ENCODE results near the gene SMU1. TPM values are rescaled to one million over a fixed set of nuclear protein-coding genes. Genes with fewer than 3 reads are reported as not detected.

The SMU1 gene
- total RNA-seq, 4 donors from 2014 or later = 7.2 to 14.6 (median 10.4) TPM

- no peaks in the 10 kb centered on the region for H3K27me3 ChIP-seq
- H3K4me1 ChIP-seq = no peaks in the 10 kb centered on the region
- TF ChIP-seq, protein P1, sequence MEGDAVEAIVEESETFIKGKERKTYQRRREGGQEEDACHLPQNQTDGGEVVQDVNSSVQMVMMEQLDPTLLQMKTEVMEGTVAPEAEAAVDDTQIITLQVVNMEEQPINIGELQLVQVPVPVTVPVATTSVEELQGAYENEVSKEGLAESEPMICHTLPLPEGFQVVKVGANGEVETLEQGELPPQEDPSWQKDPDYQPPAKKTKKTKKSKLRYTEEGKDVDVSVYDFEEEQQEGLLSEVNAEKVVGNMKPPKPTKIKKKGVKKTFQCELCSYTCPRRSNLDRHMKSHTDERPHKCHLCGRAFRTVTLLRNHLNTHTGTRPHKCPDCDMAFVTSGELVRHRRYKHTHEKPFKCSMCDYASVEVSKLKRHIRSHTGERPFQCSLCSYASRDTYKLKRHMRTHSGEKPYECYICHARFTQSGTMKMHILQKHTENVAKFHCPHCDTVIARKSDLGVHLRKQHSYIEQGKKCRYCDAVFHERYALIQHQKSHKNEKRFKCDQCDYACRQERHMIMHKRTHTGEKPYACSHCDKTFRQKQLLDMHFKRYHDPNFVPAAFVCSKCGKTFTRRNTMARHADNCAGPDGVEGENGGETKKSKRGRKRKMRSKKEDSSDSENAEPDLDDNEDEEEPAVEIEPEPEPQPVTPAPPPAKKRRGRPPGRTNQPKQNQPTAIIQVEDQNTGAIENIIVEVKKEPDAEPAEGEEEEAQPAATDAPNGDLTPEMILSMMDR (IDR thresholded peaks at IDR 0.05) = no peak
- TF ChIP-seq POLR2AphosphoS5 (IDR thresholded peaks at IDR 0.05) (no peak), EP300 (IDR thresholded peaks at IDR 0.05; ENCODE audit: low read depth) (no peak), POLR2A (IDR thresholded peaks at IDR 0.05) (no peak)
- WGBS, 2 donors (ENCODE audit: low coverage in 1 of 2) = 91 to 93% methylated on average over 3 to 4 of the region's 4 CpGs
- peaks cover 0 to 67% (median 22%) of the 10 kb centered on the region in 4 donors for H3K36me3 ChIP-seq
- no peak for DNase-seq
- in situ Hi-C loops (cut with MboI; ENCODE audit: low pct_ligation_motif_present in 1 of 4, low pct_unique_long_range_greater_than_20kb in 1 of 4, low sequenced_read_pairs in 3 of 4) (no loop called here), intact Hi-C loops (cut with DNase I; ENCODE audit: low total_unique reads) (no loop called here)
- no peak overlapping the region for H3K4me3 ChIP-seq
- H3K9me3 ChIP-seq = no peaks in the 10 kb centered on the region
- no peak overlapping the region for H3K27ac ChIP-seq
Measured at GRCh38 chr9:33051144-33051543, 25.3 kb downstream of the SMU1 start.

GRCh38 chr9:33049680-33050361, 26.7 kb downstream of the SMU1 start:
- H3K27ac ChIP-seq = no peak overlapping the region
- WGBS, 2 donors (ENCODE audit: low coverage in 1 of 2) = 100% methylated on average over 2 of the region's 2 CpGs; no CpG with 5 or more reads in 1 of the 2 donors
- H3K4me1 ChIP-seq = peaks cover 0 to 2% (median 0%) of the 10 kb centered on the region in 4 donors
- no peak overlapping the region for H3K4me3 ChIP-seq
- H3K9me3 ChIP-seq = no peaks in the 10 kb centered on the region
- H3K27me3 ChIP-seq = no peaks in the 10 kb centered on the region
- TF ChIP-seq POLR2A (IDR thresholded peaks at IDR 0.05) (no peak), EP300 (IDR thresholded peaks at IDR 0.05; ENCODE audit: low read depth) (no peak), POLR2AphosphoS5 (IDR thresholded peaks at IDR 0.05) (no peak)
- TF ChIP-seq, protein P1 (IDR thresholded peaks at IDR 0.05) = no peak
- H3K36me3 ChIP-seq = peaks cover 0 to 57% (median 16%) of the 10 kb centered on the region in 4 donors
- in situ Hi-C loops (cut with MboI; ENCODE audit: low pct_ligation_motif_present in 1 of 4, low pct_unique_long_range_greater_than_20kb in 1 of 4, low sequenced_read_pairs in 3 of 4) = no loop called here
- intact Hi-C loops (cut with DNase I; ENCODE audit: low total_unique reads) = no loop called here
- no peak for DNase-seq

GRCh38 chr9:33048054-33048465, 28.4 kb downstream of the SMU1 start:
- Histone ChIP-seq H3K9me3 (no peaks in the 10 kb centered on the region), H3K4me3 (no peak overlapping the region), H3K4me1 (peaks cover 3 to 12% (median 6%) of the 10 kb centered on the region in 4 donors), H3K27ac (no peak overlapping the region), H3K36me3 (peaks cover 0 to 42% (median 14%) of the 10 kb centered on the region in 4 donors), H3K27me3 (no peaks in the 10 kb centered on the region)
- no peak for DNase-seq
- TF ChIP-seq POLR2A (IDR thresholded peaks at IDR 0.05) = no peak
- no peak for TF ChIP-seq POLR2AphosphoS5 (IDR thresholded peaks at IDR 0.05)
- TF ChIP-seq, protein P1 (IDR thresholded peaks at IDR 0.05) = no peak
- TF ChIP-seq EP300 (IDR thresholded peaks at IDR 0.05; ENCODE audit: low read depth) = no peak
- 38 to 58% methylated on average over 2 of the region's 2 CpGs for WGBS, 2 donors (ENCODE audit: low coverage in 1 of 2)
- in situ Hi-C loops (cut with MboI; ENCODE audit: low pct_ligation_motif_present in 1 of 4, low pct_unique_long_range_greater_than_20kb in 1 of 4, low sequenced_read_pairs in 3 of 4) (no loop called here), intact Hi-C loops (cut with DNase I; ENCODE audit: low total_unique reads) (no loop called here)

GRCh38 chr9:33046061-33046460, 30.4 kb downstream of the SMU1 start:
- no peaks in the 10 kb centered on the region for H3K9me3 ChIP-seq

More at GRCh38 chr9:33046061-33046460, 30.4 kb downstream of the SMU1 start:
- in situ Hi-C loops (cut with MboI; ENCODE audit: low pct_ligation_motif_present in 1 of 4, low pct_unique_long_range_greater_than_20kb in 1 of 4, low sequenced_read_pairs in 3 of 4) (no loop called here), intact Hi-C loops (cut with DNase I; ENCODE audit: low total_unique reads) (no loop called here)
- H3K36me3 ChIP-seq = peaks cover 0 to 26% (median 9%) of the 10 kb centered on the region in 4 donors
- H3K4me3 ChIP-seq = no peak overlapping the region
- TF ChIP-seq, protein P1 (IDR thresholded peaks at IDR 0.05) = no peak
- no peak for TF ChIP-seq EP300 (IDR thresholded peaks at IDR 0.05; ENCODE audit: low read depth)
- TF ChIP-seq POLR2A (IDR thresholded peaks at IDR 0.05) = no peak
- TF ChIP-seq POLR2AphosphoS5 (IDR thresholded peaks at IDR 0.05) = no peak
- peaks cover 3 to 12% (median 6%) of the 10 kb centered on the region in 4 donors for H3K4me1 ChIP-seq
- no peak for DNase-seq
- 50 to 88% methylated on average over 1 of the region's 1 CpG for WGBS, 2 donors (ENCODE audit: low coverage in 1 of 2)
- no peak overlapping the region for H3K27ac ChIP-seq
- no peaks in the 10 kb centered on the region for H3K27me3 ChIP-seq
